HepG2 (cell line): ENCODE results near the gene RABGGTA. TPM values are rescaled to one million over a fixed set of nuclear protein-coding genes. Genes with fewer than 3 reads are reported as not detected.
A peak's percentile ranks its signal among the peaks of the same experiment; 100 is the strongest.

Source experiments
- AFF4 ChIP-seq: sonication (generic); formaldehyde crosslinking; IDR thresholded peaks from 2 replicates; pipeline ENCODE4 v1.4.0; 2020; ENCODE audit warnings: missing genetic modification reagents
- ATF7 ChIP-seq, 2 experiments: fragments of 450-650 bp in 1 of 2; sonication (generic) in 1 of 2; formaldehyde crosslinking in 1 of 2; IDR thresholded peaks; 2 replicates each; pipeline versions ENCODE4 v1.4.0 to v1.6.1; 2016 to 2020; ENCODE audit warnings: antibody characterized with exemption in 1 of 2, mild to moderate bottlenecking in 1 of 2, missing genetic modification reagents in 1 of 2
- CBX5 ChIP-seq: sonication (generic); formaldehyde crosslinking; IDR thresholded peaks from 2 replicates; pipeline ENCODE4 v1.4.0; 2020; ENCODE audit warnings: missing genetic modification reagents, borderline replicate concordance
- CC2D1A ChIP-seq: sonication (generic); formaldehyde crosslinking; IDR thresholded peaks from 2 replicates; pipeline ENCODE4 v1.8.1; 2023; ENCODE audit warnings: mild to moderate bottlenecking, missing genetic modification reagents
- FOXM1 ChIP-seq: sonication (generic); formaldehyde crosslinking; IDR thresholded peaks from 2 replicates; pipeline ENCODE4 v1.5.0; 2020; ENCODE audit warnings: missing genetic modification reagents
- GATA4 ChIP-seq: sonication (generic); IDR thresholded peaks from 2 replicates; pipeline ENCODE4 v1.6.1; 2016; ENCODE audit warnings: antibody characterized with exemption, low read depth, borderline replicate concordance
- HOXA3 ChIP-seq: sonication (generic); formaldehyde crosslinking; IDR thresholded peaks from 2 replicates; pipeline ENCODE4 v1.5.0; 2020; ENCODE audit warnings: missing genetic modification reagents
- KLF12 ChIP-seq: sonication (generic); formaldehyde crosslinking; IDR thresholded peaks from 2 replicates; pipeline ENCODE4 v1.4.0; 2020; ENCODE audit warnings: missing genetic modification reagents, borderline replicate concordance
- PRMT3 ChIP-seq: sonication (generic); formaldehyde crosslinking; IDR thresholded peaks from 2 replicates; pipeline ENCODE4 v1.8.1; 2022; ENCODE audit warnings: low read depth, mild to moderate bottlenecking, moderate library complexity, missing genetic modification reagents, borderline replicate concordance
- SIN3A ChIP-seq: IDR thresholded peaks from 2 replicates; pipeline ENCODE4 v1.6.1; 2011; ENCODE audit warnings: low read depth, mild to moderate bottlenecking, control low read depth, low read length, borderline replicate concordance
- SMAD9 ChIP-seq: sonication (generic); formaldehyde crosslinking; IDR thresholded peaks from 2 replicates; pipeline ENCODE4 v1.5.1; 2020; ENCODE audit warnings: mild to moderate bottlenecking, missing genetic modification reagents
- SUZ12 ChIP-seq: fragments of 150-350 bp; IDR thresholded peaks from 2 replicates; pipeline ENCODE4 v1.6.1; 2014; ENCODE audit warnings: low read depth, low read length
- THAP11 ChIP-seq: IDR thresholded peaks from 2 replicates; pipeline ENCODE4 v1.6.1; 2016; ENCODE audit warnings: missing biosample characterization, missing genetic modification reagents
- ZBTB43 ChIP-seq: sonication (generic); formaldehyde crosslinking; conservative IDR thresholded peaks from 2 replicates; pipeline ENCODE4 v1.4.0; 2020; ENCODE audit warnings: missing genetic modification reagents
- ZEB1 ChIP-seq: IDR thresholded peaks from 2 replicates; pipeline ENCODE4 v1.6.1; 2012; ENCODE audit warnings: mild to moderate bottlenecking, low read depth, inconsistent platforms; ENCODE audit not compliant: insufficient replicate concordance
- ZMYM2 ChIP-seq: sonication (generic); formaldehyde crosslinking; IDR thresholded peaks from 2 replicates; pipeline ENCODE4 v1.8.0; 2022; ENCODE audit warnings: mild to moderate bottlenecking, missing genetic modification reagents
- ZNF260 ChIP-seq: sonication (generic); formaldehyde crosslinking; IDR thresholded peaks from 2 replicates; pipeline ENCODE4 v1.4.0; 2020; ENCODE audit warnings: missing genetic modification reagents, low read depth, mild to moderate bottlenecking, borderline replicate concordance
- ZNF263 ChIP-seq: sonication (generic); formaldehyde crosslinking; IDR thresholded peaks from 2 replicates; pipeline ENCODE4 v1.4.0; 2020; ENCODE audit warnings: missing genetic modification reagents
- ZNF276 ChIP-seq: sonication (generic); formaldehyde crosslinking; IDR thresholded peaks from 2 replicates; pipeline ENCODE4 v1.4.0; 2020; ENCODE audit warnings: mild to moderate bottlenecking, low read depth, missing genetic modification reagents
- ZNF296 ChIP-seq: sonication (generic); formaldehyde crosslinking; conservative IDR thresholded peaks from 2 replicates; pipeline ENCODE4 v1.5.0; 2020; ENCODE audit warnings: mild to moderate bottlenecking, missing genetic modification reagents
- ZNF335 ChIP-seq: sonication (generic); formaldehyde crosslinking; IDR thresholded peaks from 2 replicates; pipeline ENCODE4 v1.4.0; 2020; ENCODE audit warnings: missing genetic modification reagents
- ZNF577 ChIP-seq: sonication (generic); formaldehyde crosslinking; IDR thresholded peaks from 2 replicates; pipeline ENCODE4 v1.4.0; 2020; ENCODE audit warnings: mild to moderate bottlenecking, low read depth, missing genetic modification reagents, borderline replicate concordance
- ZNF839 ChIP-seq: sonication (generic); formaldehyde crosslinking; IDR thresholded peaks from 2 replicates; pipeline ENCODE4 v1.4.0; 2020; ENCODE audit warnings: missing genetic modification reagents, mild to moderate bottlenecking, borderline replicate concordance
- polyA plus RNA-seq, 8 experiments: library from polyadenylated mRNA; depleted of rRNA in 3 of 8; stranded (reverse) in 7 of 8; unstranded in 1 of 8; fragments of >200 nt; fragmentation: Illumina TruSeq in 4 of 8; extraction: Trizol in 4 of 8; gene quantifications; 2 replicates each; pipeline versions ENCODE4 v1.2.1 to v1.2.3, GENCODE V29; 2011 to 2016; ENCODE audit warnings: low read depth in 4 of 8, missing spikeins in 1 of 8, mixed read lengths in 1 of 8; ENCODE audit not compliant: insufficient read depth in 1 of 8
- total RNA-seq, 5 experiments: library from RNA; depleted of rRNA; stranded (reverse); fragments of >200 nt; fragmentation: Illumina TruSeq; extraction: Trizol; gene quantifications; 2 replicates each; pipeline ENCODE4 v1.2.3, GENCODE V29; 2016; ENCODE audit warnings: low read depth in 1 of 5

RABGGTA gene
- total and polyA plus RNA-seq, 2 of the 13 experiments (the other 11 are each of a cell fraction or from before 2014, with no cell fraction given), result 57.9 to 90.8 TPM

- TF ChIP-seq ZEB1 (no peak), ATF7 (IDR thresholded peaks at IDR 0.05) (no peak), ATF7 (CRISPR knock-in tag; IDR thresholded peaks at IDR 0.05) (peak; percentile 91; the same call in 1 of the 2 replicates), SMAD9 (peak; percentile 75; the same call in 1 of the 2 replicates), GATA4 (no peak), ZBTB43 (CRISPR knock-in tag) (peak; percentile 96), ZMYM2 (CRISPR knock-in tag) (no peak), SIN3A (peak; percentile 7; the same call in 1 of the 2 replicates), THAP11 (peak; percentile 85), CBX5 (peak; percentile 98), PRMT3 (CRISPR knock-in tag) (no peak), ZNF335 (CRISPR knock-in tag) (peak; percentile 90), ZNF276 (CRISPR knock-in tag) (peak; percentile 99), ZNF260 (CRISPR knock-in tag) (peak; percentile 98), ZNF296 (CRISPR knock-in tag) (peak; percentile 93), ZNF577 (CRISPR knock-in tag) (no peak; the same call in 1 of the 2 replicates), ZNF839 (CRISPR knock-in tag) (peak; percentile 86), AFF4 (no peak; the same call in 1 of the 2 replicates), KLF12 (peak; percentile 99), HOXA3 (CRISPR knock-in tag) (peak; percentile 98), SUZ12 (no peak), ZNF263 (CRISPR knock-in tag) (peak; percentile 86), FOXM1 (no peak), CC2D1A (CRISPR knock-in tag) (no peak)
Observed at GRCh38 chr14:24315807-24316596, 44.6 kb upstream of the RABGGTA start (continued).
